ENCODE results near the gene LINC00632. TPM values are rescaled to one million over a fixed set of nuclear protein-coding genes. Genes with fewer than 3 reads are reported as not detected.

Gene LINC00632
- total RNA-seq, 4 donors from 2014 or later = 114 to 474 (median 277) TPM

DNA sequence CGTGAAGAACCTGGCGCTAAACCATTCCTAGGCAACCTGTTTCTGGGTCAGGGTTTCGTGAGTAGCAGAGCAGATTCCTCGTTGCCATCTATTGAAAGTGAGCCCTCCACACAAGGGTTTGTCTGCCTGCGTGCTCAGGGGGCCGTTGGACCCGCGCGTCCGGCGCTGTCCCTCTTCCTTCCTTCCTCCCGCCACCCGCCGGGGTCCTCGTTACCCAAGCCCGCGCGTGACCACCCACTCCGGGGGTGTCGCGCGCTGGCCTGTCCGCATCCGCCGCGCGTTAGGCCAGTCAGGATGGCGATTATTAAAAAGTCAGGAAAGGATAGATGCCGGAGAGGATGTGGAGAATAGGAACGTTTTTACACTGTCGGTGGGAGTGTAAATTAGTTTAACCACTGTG is 66.8 kb downstream of the LINC00632 start:
- H3K36me3 ChIP-seq = no peaks in the 10 kb centered on the region
- WGBS, 2 donors = 89 to 97% methylated on average over 25 to 31 of the region's 31 CpGs
- TF ChIP-seq CTCF (IDR thresholded peaks at IDR 0.05) (no peak), EP300 (IDR thresholded peaks at IDR 0.05) (no peak), POLR2A (IDR thresholded peaks at IDR 0.05) (no peak)
- no peak overlapping the region for H3K27ac ChIP-seq
- no peaks in the 10 kb centered on the region for H3K9me3 ChIP-seq
- no peak overlapping the region for H3K4me3 ChIP-seq
- no peaks in the 10 kb centered on the region for H3K27me3 ChIP-seq
- DNase-seq (ENCODE audit: low spot score in 2 of 2) = no peak
- H3K4me1 ChIP-seq = no peaks in the 10 kb centered on the region

- Histone ChIP-seq H3K36me3 (no peaks in the 10 kb centered on the region), H3K27me3 (no peaks in the 10 kb centered on the region), H3K9me3 (no peaks in the 10 kb centered on the region), H3K27ac (no peak overlapping the region), H3K4me1 (no peaks in the 10 kb centered on the region), H3K4me3 (no peak overlapping the region)
- no peak for DNase-seq (ENCODE audit: low spot score in 2 of 2)
- WGBS, 2 donors = 67 to 75% methylated on average over 5 of the region's 5 CpGs
- TF ChIP-seq POLR2A (IDR thresholded peaks at IDR 0.05) = no peak
- no peak for TF ChIP-seq CTCF (IDR thresholded peaks at IDR 0.05)
- TF ChIP-seq EP300 (IDR thresholded peaks at IDR 0.05) = no peak
These were observed 85.1 kb downstream of the LINC00632 start for GRCh38 chrX:140794642-140795041.

DNA sequence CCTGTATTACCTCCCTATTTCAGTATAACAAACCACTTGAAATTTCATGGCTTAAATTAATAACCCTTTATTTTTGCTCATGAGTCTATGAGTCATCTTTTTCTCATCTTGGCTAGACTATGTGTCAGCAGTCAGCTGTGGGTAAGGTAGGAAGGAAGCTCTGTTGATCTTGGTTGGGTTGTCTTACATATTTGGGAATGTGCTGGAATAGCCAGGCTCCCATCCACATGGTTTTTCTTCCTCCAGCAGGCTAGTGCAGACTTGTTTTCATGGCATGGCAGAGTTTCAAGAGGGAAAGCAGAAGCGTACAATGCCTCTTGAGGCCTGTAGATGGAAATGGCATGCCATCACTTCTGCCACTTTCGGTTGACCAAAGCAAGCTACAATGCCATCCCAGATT is 89.7 kb downstream of the LINC00632 start:
- H3K4me1 ChIP-seq = no peaks in the 10 kb centered on the region
- H3K9me3 ChIP-seq = no peaks in the 10 kb centered on the region
- TF ChIP-seq EP300 (IDR thresholded peaks at IDR 0.05) = no peak
- TF ChIP-seq CTCF (IDR thresholded peaks at IDR 0.05) = no peak
- no peak for TF ChIP-seq POLR2A (IDR thresholded peaks at IDR 0.05)
- 80 to 100% methylated on average over 2 of the region's 2 CpGs for WGBS, 2 donors
- DNase-seq (ENCODE audit: low spot score in 2 of 2) = no peak
- H3K27me3 ChIP-seq = no peaks in the 10 kb centered on the region
- H3K4me3 ChIP-seq = no peak overlapping the region
- H3K27ac ChIP-seq = no peak overlapping the region
- no peaks in the 10 kb centered on the region for H3K36me3 ChIP-seq

GRCh38 chrX:140804292-140804691 is 94.7 kb downstream of the LINC00632 start:
- Histone ChIP-seq H3K4me1 (no peaks in the 10 kb centered on the region), H3K36me3 (no peaks in the 10 kb centered on the region), H3K27me3 (no peaks in the 10 kb centered on the region), H3K4me3 (no peak overlapping the region), H3K27ac (no peak overlapping the region), H3K9me3 (no peaks in the 10 kb centered on the region)
- no peak for TF ChIP-seq EP300 (IDR thresholded peaks at IDR 0.05)
- TF ChIP-seq CTCF (IDR thresholded peaks at IDR 0.05) = no peak
- TF ChIP-seq POLR2A (IDR thresholded peaks at IDR 0.05) = no peak
- no peak for DNase-seq (ENCODE audit: low spot score in 2 of 2)
- WGBS, 2 donors = 91 to 100% methylated on average over 1 of the region's 1 CpG

GRCh38 chrX:140815868-140816267 is 106.3 kb downstream of the LINC00632 start:
- Histone ChIP-seq H3K4me3 (no peak overlapping the region), H3K36me3 (no peaks in the 10 kb centered on the region), H3K9me3 (no peaks in the 10 kb centered on the region), H3K4me1 (no peaks in the 10 kb centered on the region), H3K27ac (no peak overlapping the region), H3K27me3 (no peaks in the 10 kb centered on the region)
- no peak for DNase-seq (ENCODE audit: low spot score in 2 of 2)
- TF ChIP-seq POLR2A (IDR thresholded peaks at IDR 0.05) (no peak), EP300 (IDR thresholded peaks at IDR 0.05) (no peak), CTCF (IDR thresholded peaks at IDR 0.05) (no peak)
- 14 to 41% methylated on average over 4 to 6 of the region's 6 CpGs for WGBS, 2 donors
